Measurements from ENCODE around the gene SH2D3A. TPM values are rescaled to one million over a fixed set of nuclear protein-coding genes. Genes with fewer than 3 reads are reported as not detected.

The SH2D3A gene
- polyA plus RNA-seq, 3 donors, result 0.45 to 14.4 (median 2.1) TPM

GRCh38 chr19:6730941-6731670 is 36.1 kb downstream of the SH2D3A start:
- no peak overlapping the region for H3K27ac ChIP-seq (ENCODE audit: low read depth, low read length)

GRCh38 chr19:6730153-6730804 is 37.0 kb downstream of the SH2D3A start:
- WGBS, 3 donors, result 39 to 78% (median 71%) methylated on average over 26 to 27 of the region's 27 CpGs
- no peak overlapping the region for H3K27ac ChIP-seq (ENCODE audit: low read depth, low read length)

More at GRCh38 chr19:6730941-6731670, 36.1 kb downstream of the SH2D3A start:
- 85 to 91% (median 86%) methylated on average over 28 to 30 of the region's 30 CpGs for WGBS, 3 donors

- WGBS, 3 donors, result 78 to 94% (median 90%) methylated on average over 23 of the region's 23 CpGs
- H3K27ac ChIP-seq (ENCODE audit: low read depth, low read length), result no peak overlapping the region
These were observed 37.6 kb downstream of the SH2D3A start for GRCh38 chr19:6729573-6730152.

- no peak overlapping the region for H3K27ac ChIP-seq (ENCODE audit: low read depth, low read length)
- 15 to 42% (median 22%) methylated on average over 8 of the region's 8 CpGs for WGBS, 3 donors
These were observed 38.9 kb downstream of the SH2D3A start for GRCh38 chr19:6728346-6728745.

GRCh38 chr19:6725513-6726231 is 41.6 kb downstream of the SH2D3A start:
- H3K27ac ChIP-seq (ENCODE audit: low read depth, low read length), result no peak overlapping the region
- 71 to 83% (median 83%) methylated on average over 16 of the region's 16 CpGs for WGBS, 3 donors

GRCh38 chr19:6724631-6725492 is 42.4 kb downstream of the SH2D3A start:
- no peak overlapping the region for H3K27ac ChIP-seq (ENCODE audit: low read depth, low read length)
- WGBS, 3 donors, result 51 to 63% (median 60%) methylated on average over 15 of the region's 15 CpGs

- 33 to 54% (median 43%) methylated on average over 5 of the region's 5 CpGs for WGBS, 3 donors
- peak overlapping the region; percentile 48 for H3K27ac ChIP-seq (ENCODE audit: low read depth, low read length)
These were observed 43.5 kb downstream of the SH2D3A start for GRCh38 chr19:6723738-6724137.

- no peak overlapping the region for H3K27ac ChIP-seq (ENCODE audit: low read depth, low read length)
- WGBS, 3 donors, result 13 to 21% (median 17%) methylated on average over 13 of the region's 13 CpGs
These were observed 44.1 kb downstream of the SH2D3A start for GRCh38 chr19:6723108-6723618.

- WGBS, 3 donors, result 69 to 74% (median 70%) methylated on average over 5 of the region's 5 CpGs
- no peak overlapping the region for H3K27ac ChIP-seq (ENCODE audit: low read depth, low read length)
These were observed 45.5 kb downstream of the SH2D3A start for GRCh38 chr19:6721773-6722172.

- H3K27ac ChIP-seq (ENCODE audit: low read depth, low read length), result no peak overlapping the region
These were observed 46.1 kb downstream of the SH2D3A start for GRCh38 chr19:6721138-6721474.

GRCh38 chr19:6720369-6721137 is 46.7 kb downstream of the SH2D3A start, which contains the start of gene C3:
C3 (minus strand) TSS chr19:6720650; CDS start chr19:6720589, 61 bp downstream.
- 39 to 54% (median 54%) methylated on average over 4 of the region's 4 CpGs for WGBS, 3 donors
- H3K27ac ChIP-seq (ENCODE audit: low read depth, low read length), result no peak within 1 kb of the TSS

GRCh38 chr19:6719992-6720368 is 47.3 kb downstream of the SH2D3A start:
- 60 to 95% (median 77%) methylated on average over 3 of the region's 3 CpGs for WGBS, 3 donors
- no peak overlapping the region for H3K27ac ChIP-seq (ENCODE audit: low read depth, low read length)

- 70 to 76% (median 72%) methylated on average over 6 of the region's 6 CpGs for WGBS, 3 donors
- no peak overlapping the region for H3K27ac ChIP-seq (ENCODE audit: low read depth, low read length)
These were observed 47.7 kb downstream of the SH2D3A start for GRCh38 chr19:6719540-6719861.

GRCh38 chr19:6718741-6719539 is 48.3 kb downstream of the SH2D3A start:
- WGBS, 3 donors, result 56 to 78% (median 74%) methylated on average over 21 of the region's 21 CpGs

GRCh38 chr19:6718111-6718740 is 49.0 kb downstream of the SH2D3A start:
- 63 to 79% (median 68%) methylated on average over 22 to 23 of the region's 23 CpGs for WGBS, 3 donors
- no peak overlapping the region for H3K27ac ChIP-seq (ENCODE audit: low read depth, low read length)

More at GRCh38 chr19:6718741-6719539, 48.3 kb downstream of the SH2D3A start:
- H3K27ac ChIP-seq (ENCODE audit: low read depth, low read length), result no peak overlapping the region

- H3K27ac ChIP-seq (ENCODE audit: low read depth, low read length), result no peak overlapping the region
- 74 to 78% (median 75%) methylated on average over 4 of the region's 4 CpGs for WGBS, 3 donors
These were observed 49.7 kb downstream of the SH2D3A start for GRCh38 chr19:6717441-6717971.

Measured in adipose tissue (tissue), 3 donors.